ENCODE results near the gene CTDP1. TPM values are rescaled to one million over a fixed set of nuclear protein-coding genes. Genes with fewer than 3 reads are reported as not detected.

CTDP1 gene
- total RNA-seq, 1 experiment from 2014 or later = 33.7 TPM

DNA sequence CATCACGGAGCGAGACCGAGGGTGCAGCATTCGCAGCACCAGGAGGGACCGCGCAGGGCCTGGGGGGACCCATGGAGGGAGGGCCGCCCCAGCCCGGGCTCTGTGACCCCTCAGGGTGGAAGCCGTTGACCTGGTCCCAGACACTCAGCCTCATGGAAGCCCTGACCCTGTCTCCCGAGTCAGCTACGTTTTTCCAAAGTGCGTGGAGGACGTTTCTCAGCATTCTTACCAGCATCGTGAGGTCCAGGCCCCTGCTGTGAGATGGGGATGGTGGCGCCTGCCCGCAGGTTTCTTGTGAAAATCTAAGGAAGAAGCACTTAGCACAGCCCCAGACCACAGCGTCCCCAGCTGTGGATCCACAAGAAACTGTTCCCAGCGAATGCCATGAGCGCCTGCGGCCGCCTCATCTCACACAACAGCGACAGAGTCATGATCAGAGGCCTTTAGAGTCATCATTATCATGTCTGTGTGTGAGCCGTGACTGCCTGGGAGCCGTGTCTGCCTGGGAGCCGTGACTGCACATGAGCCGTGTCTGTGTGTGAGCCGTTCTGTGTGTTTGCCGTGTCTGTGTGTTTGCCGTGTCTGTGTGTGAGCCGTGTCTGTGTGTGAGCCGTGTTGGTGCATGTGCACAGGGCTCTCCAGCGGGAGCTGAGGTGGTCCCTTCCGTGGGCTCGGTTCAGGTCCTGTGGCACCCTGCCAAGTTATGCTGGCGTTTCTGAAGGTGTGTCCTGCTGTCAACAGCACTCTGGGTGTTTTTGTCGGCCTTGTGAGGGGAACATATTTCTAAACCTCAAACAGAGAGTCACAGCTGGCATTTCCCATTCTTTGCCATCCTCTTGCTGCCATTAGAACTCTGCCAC lies 68.9 kb downstream of the CTDP1 start:
- no peak for DNase-seq
- Histone ChIP-seq H2AK5ac (ENCODE audit: insufficient read length, low read length) (no peak overlapping the region), H2BK15ac (ENCODE audit: low read depth, low read length) (no peak overlapping the region), H4K20me1 (ENCODE audit: control insufficient read depth, insufficient read depth, insufficient read length) (no peaks in the 10 kb centered on the region), H4K91ac (ENCODE audit: insufficient read length, low read depth, low read length) (no peak overlapping the region), H2AFZ (ENCODE audit: low read length) (no peak overlapping the region), H3K27me3 (ENCODE audit: insufficient read depth, low read length) (no peaks in the 10 kb centered on the region), H3K79me1 (ENCODE audit: insufficient read depth, low read depth, low read length, poor library complexity, severe bottlenecking) (no peaks in the 10 kb centered on the region), H2BK12ac (ENCODE audit: insufficient read length, low read depth, low read length) (no peak overlapping the region), H3K14ac (ENCODE audit: insufficient read depth, low read length) (no peak overlapping the region), H4K5ac (ENCODE audit: insufficient read length, low read depth, low read length) (no peak overlapping the region), H3K79me2 (ENCODE audit: insufficient read depth, low read length) (no peaks in the 10 kb centered on the region), H3K4ac (ENCODE audit: low read depth, low read length) (no peak overlapping the region), H2BK120ac (ENCODE audit: low read depth, low read length, poor library complexity, severe bottlenecking) (no peak overlapping the region), H3K4me1 (ENCODE audit: insufficient read depth, low read length) (no peaks in the 10 kb centered on the region), H3K23me2 (ENCODE audit: insufficient read length, low read depth, low read length, poor library complexity, severe bottlenecking) (no peaks in the 10 kb centered on the region), H3K18ac (ENCODE audit: insufficient read length, low read depth, low read length) (no peak overlapping the region), H3K56ac (ENCODE audit: insufficient read length, low read depth, low read length) (no peak overlapping the region), H3K23ac (ENCODE audit: insufficient read length, low read depth, low read length) (no peak overlapping the region), H4K8ac (replicated peaks; ENCODE audit: insufficient read length, low read depth, low read length) (no peak overlapping the region), H3K9ac (ENCODE audit: extremely low read depth, insufficient read length, low read length) (no peak overlapping the region), H2BK5ac (ENCODE audit: insufficient read length, low read length) (no peak overlapping the region), H2BK20ac (ENCODE audit: low read depth, low read length, poor library complexity, severe bottlenecking) (no peak overlapping the region), H3K27ac (ENCODE audit: insufficient read length, low read depth, low read length) (no peak overlapping the region), H3K4me2 (ENCODE audit: insufficient read depth, insufficient read length, low read length) (no peak overlapping the region), H3K9me3 (ENCODE audit: control insufficient read depth, low read depth, low read length) (no peaks in the 10 kb centered on the region), H3T11ph (ENCODE audit: low read length) (no peak overlapping the region)
- H3K9me3 Mint-ChIP-seq = no peaks in the 10 kb centered on the region
- WGBS (ENCODE audit: extremely low coverage, insufficient read length, low lambda C conversion rate) = no CpG with 5 or more reads among the region's 36 CpGs
- H3K4me3 Mint-ChIP-seq = no peak overlapping the region
- TF ChIP-seq CTCF (conservative IDR thresholded peaks at IDR 0.05) = no peak
- no peaks in the 10 kb centered on the region for H3K27me3 Mint-ChIP-seq (ENCODE audit: low read depth)
- H3K36me3 Mint-ChIP-seq (ENCODE audit: insufficient read depth in 1 of 3, low read depth in 3 of 3) = peaks cover 16 to 32% (median 16%) of the 10 kb centered on the region in 3 experiments; a peak in 6 of 7 replicates
- H3K4me1 Mint-ChIP-seq = no peaks in the 10 kb centered on the region
- no peak overlapping the region for H3K27ac Mint-ChIP-seq

Measured in H9 (cell line).